A673 (cell line): ENCODE results near the gene SLC6A9.

ENCODE experiments used
- CTCF ChIP-seq: fragments of 300-800, 200-600 bp; sonication (generic); conservative IDR thresholded peaks from 2 replicates; pipeline ENCODE4 v1.5.1; 2017; ENCODE audit warnings: low read depth, mild to moderate bottlenecking, antibody characterized with exemption, low read length, moderate library complexity, mixed read lengths
- EZH2 ChIP-seq: fragments of 200-600 bp; sonication (generic); IDR thresholded peaks from 2 replicates; pipeline ENCODE4 v1.6.1; 2017; ENCODE audit warnings: borderline replicate concordance, low read depth, mild to moderate bottlenecking, mixed read lengths, antibody characterized with exemption, low read length; ENCODE audit not compliant: poor library complexity, severe bottlenecking

- no peak for TF ChIP-seq CTCF
- no peak for TF ChIP-seq EZH2
Observed at GRCh38 chr1:43991476-43992231, 39.6 kb downstream of the SLC6A9 start, which contains the start of gene CCDC24.
